Transverse colon (tissue), 4 donors: ENCODE results near the gene RETN. TPM values are rescaled to one million over a fixed set of nuclear protein-coding genes. Genes with fewer than 3 reads are reported as not detected.

Source experiments
- DNase-seq: peaks from one replicate; pipeline ENCODE4 v3.0.0-alpha.2; 2019
- H3K27ac ChIP-seq, 4 donors: fragments of 200-600 bp; sonication (generic); 2 replicates each; pipeline ENCODE4 v1.5.1; 2016 to 2018; ENCODE audit warnings: inconsistent platforms in 4 of 4
- H3K27me3 ChIP-seq: fragments of 200-600 bp; sonication (generic); 2 replicates; pipeline ENCODE4 v1.5.1; 2017; ENCODE audit warnings: inconsistent platforms
- H3K36me3 ChIP-seq, 4 donors: fragments of 200-600 bp; sonication (generic); 2 replicates each; pipeline ENCODE4 v1.5.1; 2017 to 2019; ENCODE audit warnings: inconsistent platforms in 4 of 4
- H3K4me1 ChIP-seq, 4 donors: fragments of 200-600 bp; sonication (generic); 2 replicates each; pipeline ENCODE4 v1.5.1; 2017 to 2020; ENCODE audit warnings: inconsistent platforms in 4 of 4
- H3K4me3 ChIP-seq, 4 donors: fragments of 200-600 bp; sonication (generic); 1 replicate in 1 of 4; 2 replicates in 3 of 4; pipeline versions ENCODE4 v1.5.1 to v1.6.1; 2017 to 2019; ENCODE audit warnings: inconsistent platforms in 4 of 4
- H3K9me3 ChIP-seq, 2 donors: fragments of 200-600 bp; sonication (generic); 2 replicates each; pipeline ENCODE4 v1.5.1; 2017 to 2019; ENCODE audit warnings: inconsistent platforms in 2 of 2
- CTCF ChIP-seq, 5 experiments: fragments of 200-600 bp in 3 of 5; fragments of 450-650 bp in 2 of 5; sonication (generic) in 3 of 5; IDR thresholded peaks; 1 replicate in 2 of 5; 2 replicates in 3 of 5; pipeline ENCODE4 v1.5.1; 2016 to 2017; ENCODE audit warnings: antibody characterized with exemption in 5 of 5, inconsistent platforms in 3 of 5, mild to moderate bottlenecking in 2 of 5, moderate library complexity in 1 of 5
- EP300 ChIP-seq: sonication (generic); formaldehyde crosslinking; IDR thresholded peaks from one replicate; pipeline ENCODE4 v1.6.1; 2017; ENCODE audit warnings: antibody characterized with exemption, low read depth
- POLR2A ChIP-seq: fragments of 450-650 bp; IDR thresholded peaks from one replicate; pipeline ENCODE4 v1.6.1; 2016; ENCODE audit warnings: antibody characterized with exemption, mild to moderate bottlenecking, moderate library complexity
- POLR2AphosphoS5 ChIP-seq, 3 donors: sonication (generic); formaldehyde crosslinking; IDR thresholded peaks; one replicate each; pipeline ENCODE4 v1.6.1; 2016; ENCODE audit warnings: antibody characterized with exemption in 3 of 3
- WGBS, 2 donors: methylation state at CpG; one replicate each; pipeline ENCODE4 v1.1.5; 2018; ENCODE audit warnings: low coverage in 1 of 2; 5-methylcytosine and 5-hydroxymethylcytosine counted together
- in situ Hi-C, 4 donors: fragments of 200-750 bp; cut with MboI; loops; one replicate each; pipeline versions ENCODE4 v1.15.0 to v1.15.1; 2017; ENCODE audit warnings: low sequenced_read_pairs in 3 of 4, low pct_ligation_motif_present in 1 of 4, low pct_unique_long_range_greater_than_20kb in 1 of 4
- intact Hi-C: fragments of 100-400 bp; cut with DNase I; formaldehyde crosslinking; loops from one replicate; pipeline ENCODE4 v1.15.1; 2023; ENCODE audit warnings: low total_unique reads
- total RNA-seq, 4 donors: library from RNA; depleted of rRNA; stranded (reverse); fragments of >200 nt; gene quantifications; one replicate each; pipeline ENCODE4 v1.1.0, GENCODE V29; 2016

Gene RETN
- total RNA-seq, 4 donors from 2014 or later, result not detected

- TF ChIP-seq EP300, result no peak
- no peak for DNase-seq
- Histone ChIP-seq H3K27me3 (peaks cover 3% of the 10 kb centered on the region), H3K27ac (no peak overlapping the region), H3K4me1 (peaks cover 4 to 6% (median 4%) of the 10 kb centered on the region in 4 donors), H3K9me3 (no peaks in the 10 kb centered on the region), H3K36me3 (no peaks in the 10 kb centered on the region), H3K4me3 (no peak overlapping the region)
- intact Hi-C loops, result no loop called here
- in situ Hi-C loops, result loop anchor here in 2 of 4 donors (10.0 to 25.0 kb wide), 3 partner anchors 145 to 288 kb away; no protein-coding TSS in a partner anchor
- 40 to 53% methylated on average over 2 of the region's 2 CpGs for WGBS, 2 donors
Observed at GRCh38 chr19:7650148-7650547, 18.7 kb upstream of the RETN start.

DNA sequence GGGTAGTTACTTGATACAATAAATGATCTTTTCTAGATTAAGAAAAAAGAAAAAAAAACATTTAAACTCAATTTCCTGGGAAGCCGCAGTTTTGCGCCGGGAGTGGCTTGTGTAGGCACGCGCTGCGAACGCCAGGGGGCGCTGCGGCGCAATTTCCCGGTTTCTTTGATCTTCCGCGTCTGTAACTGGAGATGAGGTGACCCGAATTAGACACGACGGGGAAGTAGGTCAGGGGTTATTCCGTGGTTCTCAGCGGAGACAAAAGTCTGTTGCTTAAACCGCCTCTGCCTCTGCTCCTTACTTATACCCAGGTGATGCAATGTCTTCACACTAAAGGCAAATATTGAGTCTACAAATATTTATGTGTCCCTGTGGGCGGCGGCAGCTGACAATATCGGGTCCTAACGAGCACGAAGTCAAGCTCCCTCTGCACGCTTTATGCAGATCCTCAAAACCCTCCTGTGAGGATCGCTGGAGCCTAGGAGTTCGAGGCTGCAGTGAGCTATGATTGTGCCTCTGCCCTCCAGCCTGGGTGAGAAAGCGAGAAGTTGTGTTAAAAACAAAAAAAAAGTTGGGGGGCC lies 16.7 kb upstream of the RETN start:
- in situ Hi-C loops, result loop anchor here in 2 of 4 donors (10.0 to 25.0 kb wide), 3 partner anchors 143 to 290 kb away; no protein-coding TSS in a partner anchor
- H3K9me3 ChIP-seq, result no peaks in the 10 kb centered on the region
- peak; percentile 89 for DNase-seq
- peak overlapping the region; percentile 14 to 44 (median 37) for H3K27ac ChIP-seq
- H3K4me1 ChIP-seq, result peaks cover 4 to 6% (median 4%) of the 10 kb centered on the region in 4 donors
- H3K36me3 ChIP-seq, result no peaks in the 10 kb centered on the region
- peaks cover 3% of the 10 kb centered on the region for H3K27me3 ChIP-seq
- intact Hi-C loops, result loop anchor here (1.0 kb wide), 1 partner anchor 148 kb away; no protein-coding TSS in a partner anchor
- 5 to 6% methylated on average over 18 to 28 of the region's 28 CpGs for WGBS, 2 donors
- no peak for TF ChIP-seq EP300
- TF ChIP-seq CTCF (IDR thresholded peaks at IDR 0.05), result peak; percentile 97 to 99 (median 99)
- peak overlapping the region in 2 of 4 donors; percentile 17 to 36 for H3K4me3 ChIP-seq

DNA sequence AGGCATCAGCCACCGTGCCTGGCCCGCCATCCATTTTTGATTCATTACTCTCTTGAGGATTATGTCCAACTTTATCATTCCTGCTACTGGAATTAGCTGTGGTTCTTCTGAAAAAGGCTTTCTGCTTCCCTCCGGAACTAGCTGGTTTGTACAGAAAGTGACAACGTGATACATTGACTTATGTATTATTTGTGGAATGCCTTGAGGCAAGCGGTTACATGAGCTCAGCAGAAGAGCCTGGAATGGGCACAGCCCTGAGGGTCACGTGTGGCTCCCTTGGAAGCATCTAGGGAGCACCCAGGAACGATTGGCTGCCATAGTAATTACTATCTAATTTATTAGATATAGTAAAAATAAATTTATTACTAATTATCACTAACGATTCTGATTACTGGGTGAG lies 14.4 kb upstream of the RETN start:
- DNase-seq, result no peak
- H3K27me3 ChIP-seq, result peaks cover 3% of the 10 kb centered on the region
- H3K4me1 ChIP-seq, result peaks cover 4 to 9% (median 4%) of the 10 kb centered on the region in 4 donors
- no peak overlapping the region for H3K27ac ChIP-seq
- WGBS, 2 donors, result 60 to 71% methylated on average over 6 to 8 of the region's 8 CpGs
- TF ChIP-seq POLR2AphosphoS5 (IDR thresholded peaks at IDR 0.05), result no peak
- TF ChIP-seq POLR2A, result no peak
- no peak for TF ChIP-seq CTCF (IDR thresholded peaks at IDR 0.05)
- TF ChIP-seq EP300, result no peak
- H3K4me3 ChIP-seq, result no peak overlapping the region
- no peaks in the 10 kb centered on the region for H3K9me3 ChIP-seq
- no peaks in the 10 kb centered on the region for H3K36me3 ChIP-seq
- in situ Hi-C loops, result loop anchor here in 2 of 4 donors (10.0 to 25.0 kb wide), 3 partner anchors 140 to 292 kb away; no protein-coding TSS in a partner anchor
- intact Hi-C loops, result no loop called here

- in situ Hi-C loops, result loop anchor here in 2 of 4 donors (10.0 to 25.0 kb wide), 3 partner anchors 139 to 293 kb away; no protein-coding TSS in a partner anchor
- no peak for DNase-seq
- H3K4me3 ChIP-seq, result no peak overlapping the region
- H3K36me3 ChIP-seq, result no peaks in the 10 kb centered on the region
- peaks cover 4 to 9% (median 4%) of the 10 kb centered on the region in 4 donors for H3K4me1 ChIP-seq
- H3K9me3 ChIP-seq, result no peaks in the 10 kb centered on the region
- WGBS, 2 donors, result 45 to 74% methylated on average over 5 to 8 of the region's 8 CpGs
- TF ChIP-seq POLR2A (no peak), EP300 (no peak), POLR2AphosphoS5 (IDR thresholded peaks at IDR 0.05) (no peak), CTCF (IDR thresholded peaks at IDR 0.05) (no peak)
- no peak overlapping the region for H3K27ac ChIP-seq
- peaks cover 3% of the 10 kb centered on the region for H3K27me3 ChIP-seq
- intact Hi-C loops, result no loop called here
Observed at GRCh38 chr19:7655581-7655980, 13.3 kb upstream of the RETN start.
